Neuron (in vitro differentiated cells): Measurements from ENCODE around the gene CTRL.
A peak's percentile ranks its signal among the peaks of the same experiment; 100 is the strongest.
"Not testable (repeated sequence)": the region's sequence is repeated elsewhere in the genome, so short reads cannot be mapped to it uniquely, and the experiment has no call there.

Experiments
- H2AFZ ChIP-seq: one replicate; pipeline ENCODE4 v1.6.1; 2013; ENCODE audit warnings: low read depth, mild to moderate bottlenecking, inconsistent platforms, low read length, moderate library complexity
- H3K27me3 ChIP-seq: one replicate; pipeline ENCODE4 v1.6.1; 2013; ENCODE audit warnings: low read length; ENCODE audit not compliant: insufficient read depth
- H3K36me3 ChIP-seq: one replicate; pipeline ENCODE4 v1.6.1; 2013; ENCODE audit warnings: low read length; ENCODE audit not compliant: insufficient read depth
- H3K4me1 ChIP-seq: one replicate; pipeline ENCODE4 v1.6.1; 2013; ENCODE audit warnings: low read length; ENCODE audit not compliant: insufficient read depth
- H3K4me3 ChIP-seq: 2 replicates; pipeline ENCODE4 v1.5.1; 2013; ENCODE audit warnings: mild to moderate bottlenecking, low read length, moderate library complexity
- H3K9me3 ChIP-seq: one replicate; pipeline ENCODE4 v1.6.1; 2013; ENCODE audit warnings: low read length

The CTRL gene

DNA sequence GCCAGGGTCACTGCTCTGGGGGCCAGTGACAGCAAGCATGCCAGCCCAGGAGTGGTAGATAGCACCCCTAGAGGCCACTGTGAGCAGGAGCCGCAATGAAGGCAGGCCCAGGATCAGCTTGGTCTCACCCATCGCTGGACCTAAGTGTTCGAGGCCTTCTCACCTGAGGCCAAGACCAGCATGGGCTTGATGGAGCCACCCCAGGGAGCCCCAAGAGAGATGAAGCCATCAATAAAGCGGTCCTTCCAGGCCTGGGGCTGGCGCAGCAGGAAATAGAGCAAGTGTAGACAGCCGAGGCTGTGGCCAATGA is 10.5 kb upstream of the CTRL start:
- Histone ChIP-seq H3K36me3 (peaks cover 16% of the 10 kb centered on the region), H3K27me3 (no peaks in the 10 kb centered on the region), H2AFZ (no peak overlapping the region), H3K9me3 (no peaks in the 10 kb centered on the region), H3K4me1 (peaks cover 15% of the 10 kb centered on the region), H3K4me3 (no peak overlapping the region)

DNA sequence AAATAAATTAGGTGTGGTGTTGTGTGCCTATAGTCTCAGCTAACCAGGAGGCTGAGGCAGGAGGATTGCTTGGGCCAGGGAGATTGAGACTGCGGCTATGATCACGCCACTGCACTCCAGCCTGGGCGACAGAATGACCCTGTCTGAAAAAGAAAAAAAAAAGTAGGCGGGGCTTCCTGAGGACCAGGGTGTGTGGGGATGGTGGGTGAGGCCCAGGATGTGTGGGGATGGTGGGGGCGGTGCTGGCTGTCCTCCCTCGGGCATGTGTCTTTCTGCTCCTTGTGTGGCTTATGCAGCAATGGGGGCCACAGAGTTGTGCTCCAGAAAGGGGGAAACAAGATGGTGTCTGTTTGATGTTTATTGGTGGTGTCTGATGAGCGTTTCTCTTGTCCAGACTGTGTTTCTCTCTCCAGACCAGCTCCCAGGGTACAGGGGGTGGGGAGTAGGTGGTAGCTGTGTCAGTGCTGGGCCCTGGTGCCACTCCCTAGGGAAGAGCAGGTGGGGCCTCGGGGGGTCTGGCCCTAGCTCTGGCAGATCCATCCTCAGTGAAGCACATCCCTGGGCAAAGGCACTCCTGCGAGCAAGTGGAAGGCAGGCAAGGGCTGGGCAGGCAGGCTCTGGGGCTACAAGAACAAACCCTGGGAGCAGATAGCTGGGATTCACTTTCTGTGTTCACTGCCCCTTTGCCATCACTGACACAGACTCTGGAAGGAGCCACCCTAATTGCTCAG is 10.0 kb upstream of the CTRL start:
- Histone ChIP-seq H3K36me3 (peaks cover 16% of the 10 kb centered on the region), H3K4me3 (no peak overlapping the region), H3K4me1 (peaks cover 20% of the 10 kb centered on the region), H2AFZ (no peak overlapping the region), H3K27me3 (no peaks in the 10 kb centered on the region), H3K9me3 (no peaks in the 10 kb centered on the region)

DNA sequence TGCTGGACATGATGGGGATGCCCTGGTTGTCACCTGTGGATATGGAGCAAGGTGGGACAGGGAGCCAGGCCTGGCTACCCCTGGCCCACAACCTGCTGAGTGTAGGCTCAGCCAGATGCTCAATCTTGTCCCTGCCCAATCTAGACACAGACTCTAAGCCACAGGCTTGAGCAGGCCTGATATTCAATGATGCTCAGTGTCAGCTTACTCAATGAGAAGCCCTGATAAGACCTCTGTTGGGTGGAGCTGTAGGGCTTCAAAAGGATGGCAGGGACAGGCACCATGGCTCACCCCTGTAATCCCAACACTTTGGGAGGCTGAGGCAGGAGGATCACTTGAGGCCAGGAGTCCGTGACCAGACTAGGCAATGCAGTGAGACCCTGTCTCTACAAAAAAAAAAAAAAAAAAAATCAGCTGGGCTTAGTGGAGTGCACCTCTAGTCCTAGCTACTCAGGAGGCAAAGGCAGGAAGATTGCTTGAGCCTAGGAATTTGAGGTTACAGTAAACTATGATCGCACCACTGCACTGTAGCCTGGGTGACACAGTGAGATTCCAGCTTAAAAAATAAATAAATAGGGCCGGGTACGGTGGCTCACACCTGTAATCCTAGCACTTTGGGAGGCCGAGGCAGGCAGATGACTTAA is 8.9 kb upstream of the CTRL start:
- no peaks in the 10 kb centered on the region for H3K27me3 ChIP-seq

DNA sequence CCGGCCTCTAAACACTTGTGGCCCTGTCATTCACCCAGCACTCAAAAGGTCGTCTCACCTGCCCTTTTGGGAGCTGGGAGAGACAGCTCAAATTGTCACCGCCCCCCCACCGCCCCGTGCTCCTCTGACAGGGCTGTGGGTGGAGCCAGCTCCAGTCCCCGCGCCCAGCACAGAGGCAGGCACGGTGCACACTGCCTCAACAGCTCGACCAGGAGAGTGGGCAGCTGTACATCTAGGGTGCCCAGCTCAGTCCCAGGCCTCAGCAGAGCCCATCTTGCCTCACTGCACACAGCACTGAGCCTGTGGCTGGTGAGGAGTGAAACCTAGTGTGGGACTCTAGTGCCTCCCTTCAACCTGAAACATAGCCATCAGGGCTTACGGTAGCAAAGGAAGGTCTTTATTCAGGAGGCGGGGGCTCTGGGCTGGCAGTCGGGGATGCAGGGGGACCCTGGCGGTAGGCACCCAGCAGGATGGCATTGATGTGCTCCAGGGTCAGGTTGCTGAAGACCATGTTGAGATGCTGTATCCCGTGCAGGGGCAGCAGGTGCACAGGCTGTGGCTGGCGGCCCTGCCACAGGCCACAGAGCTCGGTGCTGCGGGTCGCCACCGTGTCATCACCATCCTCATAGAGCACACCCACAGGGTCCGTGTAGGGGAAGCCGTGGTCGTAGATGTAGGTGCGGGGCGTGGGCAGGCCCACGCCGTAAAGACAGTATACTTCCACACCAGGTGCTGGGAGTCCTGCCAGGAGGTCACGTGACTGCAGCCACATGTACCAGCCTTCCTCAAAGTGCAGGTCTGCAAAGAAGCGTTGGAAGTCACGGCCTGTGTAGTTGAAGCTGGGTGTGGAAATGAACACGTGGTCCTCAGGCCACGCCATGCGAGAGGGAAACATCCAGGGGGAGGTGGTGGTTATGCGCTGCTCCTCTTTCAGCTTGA is 8.1 kb upstream of the CTRL start:
- Histone ChIP-seq H2AFZ (no peak overlapping the region), H3K36me3 (peaks cover 5% of the 10 kb centered on the region), H3K4me3 (no peak overlapping the region), H3K4me1 (peaks cover 25% of the 10 kb centered on the region), H3K27me3 (no peaks in the 10 kb centered on the region), H3K9me3 (no peaks in the 10 kb centered on the region)

More for the DNA sequence above, 8.9 kb upstream of the CTRL start:
- no peak overlapping the region for H3K4me3 ChIP-seq
- peaks cover 9% of the 10 kb centered on the region for H3K36me3 ChIP-seq
- peaks cover 21% of the 10 kb centered on the region for H3K4me1 ChIP-seq
- no peaks in the 10 kb centered on the region for H3K9me3 ChIP-seq
- H2AFZ ChIP-seq, result no peak overlapping the region

DNA sequence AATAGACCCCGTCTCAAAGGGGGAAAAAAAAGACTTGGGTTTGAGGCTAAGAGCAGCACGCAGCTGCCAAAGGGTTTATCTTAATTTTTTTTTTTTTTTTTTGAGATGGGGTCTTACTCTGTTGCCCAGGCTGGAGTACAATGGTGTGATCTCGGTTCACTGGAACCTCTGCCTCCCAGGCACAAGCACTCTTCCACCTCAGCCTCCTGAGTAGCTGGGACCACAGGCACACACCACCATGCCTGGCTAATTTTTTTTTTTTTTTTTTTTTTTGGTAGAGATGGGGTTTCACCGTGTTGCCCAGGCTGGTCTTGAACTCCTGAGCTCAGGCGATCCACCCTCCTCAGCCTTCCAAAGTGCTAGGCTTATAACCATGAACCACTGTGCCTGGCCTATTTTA is 6.1 kb upstream of the CTRL start:
- peaks cover 18% of the 10 kb centered on the region for H3K4me1 ChIP-seq
- H3K27me3 ChIP-seq, H3K9me3 ChIP-seq, H3K36me3 ChIP-seq, H2AFZ ChIP-seq, H3K4me3 ChIP-seq: not testable (repeated sequence)

DNA sequence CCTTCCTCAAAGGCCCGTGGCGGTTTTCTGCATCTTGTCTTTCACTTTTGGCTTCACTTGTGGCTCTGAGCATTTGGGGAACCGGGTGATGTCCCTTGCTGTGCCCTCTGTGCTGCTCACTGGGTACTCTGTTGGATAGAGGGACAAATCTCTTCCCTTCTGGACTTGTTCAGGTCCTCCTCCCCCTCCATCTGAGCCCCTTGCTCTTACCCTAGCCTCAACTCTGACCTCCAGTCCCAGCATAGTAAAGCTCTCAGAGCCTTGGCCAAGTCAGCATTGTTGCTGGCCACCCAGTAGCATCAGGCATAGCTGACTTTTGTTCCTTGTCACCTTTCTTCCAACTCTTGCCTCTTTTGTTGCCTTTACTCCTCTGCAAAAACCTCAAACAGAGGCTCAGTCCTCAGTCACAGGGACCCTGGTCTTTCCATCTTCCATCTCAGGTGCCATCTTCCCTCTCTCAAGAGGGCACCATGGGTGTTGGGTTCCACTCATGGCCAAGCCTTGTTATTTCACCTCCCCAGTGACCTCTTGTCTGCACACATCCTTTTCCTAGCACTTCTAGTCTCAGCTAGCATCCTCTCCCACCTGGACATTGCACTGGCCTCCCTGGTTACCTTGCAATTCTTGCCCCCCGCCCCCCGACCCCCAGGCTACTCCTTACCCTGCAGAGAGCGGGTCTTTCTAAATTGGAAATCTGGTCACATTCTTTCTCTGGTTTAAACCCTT is 5.4 kb upstream of the CTRL start:
- Histone ChIP-seq H3K4me3 (peak overlapping the region; percentile 79), H3K9me3 (no peaks in the 10 kb centered on the region), H3K4me1 (peaks cover 18% of the 10 kb centered on the region), H3K27me3 (no peaks in the 10 kb centered on the region), H3K36me3 (peaks cover 6% of the 10 kb centered on the region), H2AFZ (peak overlapping the region; percentile 49)

DNA sequence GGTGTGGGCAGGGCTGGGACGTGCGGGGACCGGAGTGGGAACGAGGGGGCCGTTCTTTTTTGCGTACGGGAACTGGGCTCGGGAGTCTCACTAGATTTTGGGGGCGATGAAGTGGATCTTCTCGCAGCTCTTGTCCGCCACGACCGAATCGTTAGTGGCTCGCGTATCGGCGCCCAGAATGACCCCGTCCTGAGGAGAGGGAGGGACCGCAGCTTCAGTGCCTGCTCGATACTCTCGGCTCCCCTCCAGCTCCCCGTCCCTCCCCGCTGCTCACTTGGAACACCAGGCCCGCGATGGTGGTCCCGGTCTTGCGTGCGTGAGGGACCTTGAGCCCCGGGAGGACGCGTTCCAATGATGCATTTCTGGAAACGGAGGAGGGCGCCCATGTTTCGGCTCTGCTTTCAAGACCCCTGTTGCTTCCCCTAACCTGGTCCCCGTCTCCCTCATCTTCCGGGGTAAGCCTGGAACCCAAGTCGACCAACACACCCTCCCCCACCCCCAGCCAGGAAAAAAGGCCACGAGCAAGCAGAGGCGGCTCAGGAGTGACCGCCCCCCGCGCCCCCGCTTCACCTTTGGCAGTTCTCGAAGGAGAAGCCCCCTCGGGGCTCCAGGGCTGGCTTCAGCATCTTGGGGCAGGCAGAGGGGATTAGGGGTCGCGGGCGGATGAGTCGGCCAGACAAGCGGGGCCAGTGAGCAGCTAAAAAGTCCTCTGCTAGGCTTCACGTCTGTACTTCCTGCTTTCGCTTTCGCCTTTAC is 4.6 kb upstream of the CTRL start, which contains the start of gene PSMB10:
PSMB10 (minus strand) TSS at position 727 of the 756 bp plus-strand sequence; CDS start at position 626, 101 bp downstream.
- Histone ChIP-seq H2AFZ (peak within 1 kb of the TSS; percentile 49), H3K36me3 (peaks cover 7% of the 10 kb centered on the region), H3K9me3 (no peaks in the 10 kb centered on the region), H3K4me1 (peaks cover 18% of the 10 kb centered on the region), H3K27me3 (no peaks in the 10 kb centered on the region), H3K4me3 (peak within 1 kb of the TSS; percentile 79)

DNA sequence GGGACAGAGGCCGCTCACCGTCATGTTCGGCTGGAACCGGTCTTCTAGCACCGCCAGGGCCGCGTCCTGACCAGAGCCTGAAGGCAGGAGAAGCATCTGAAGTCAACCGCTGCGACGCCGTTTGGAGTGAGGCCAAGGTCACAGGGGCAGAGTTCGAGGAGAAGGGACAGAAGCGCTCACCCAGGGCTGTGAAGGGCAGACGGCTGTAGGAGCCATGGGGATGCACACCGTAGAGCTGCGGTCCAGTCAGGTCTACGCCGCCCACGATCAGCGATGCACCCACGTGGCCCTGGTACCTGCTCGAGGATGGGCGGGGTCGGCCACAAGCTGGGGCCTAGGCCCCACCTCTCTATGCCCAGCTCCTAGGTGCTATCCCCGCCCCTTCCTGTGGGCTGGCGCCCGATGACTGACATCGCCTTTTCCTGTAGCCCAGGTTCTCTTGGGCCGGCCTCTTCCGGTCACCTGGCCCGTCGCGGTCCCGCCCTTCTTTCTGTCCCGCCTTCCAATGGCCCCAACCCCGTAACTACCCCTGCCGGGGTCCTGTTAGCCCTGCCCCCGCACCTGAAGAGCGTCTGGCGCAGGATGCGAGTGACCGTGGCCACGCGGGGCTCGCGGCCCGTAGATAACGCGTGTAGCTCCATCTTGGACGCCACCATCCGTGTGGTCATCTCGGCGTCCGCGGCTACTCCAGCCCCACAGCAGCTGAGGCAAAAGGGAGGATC is 3.9 kb upstream of the CTRL start:
- peaks cover 18% of the 10 kb centered on the region for H3K4me1 ChIP-seq
- peaks cover 11% of the 10 kb centered on the region for H3K36me3 ChIP-seq
- peak overlapping the region; percentile 79 for H3K4me3 ChIP-seq
- H2AFZ ChIP-seq, result peak overlapping the region; percentile 49
- no peaks in the 10 kb centered on the region for H3K27me3 ChIP-seq
- H3K9me3 ChIP-seq, result no peaks in the 10 kb centered on the region

DNA sequence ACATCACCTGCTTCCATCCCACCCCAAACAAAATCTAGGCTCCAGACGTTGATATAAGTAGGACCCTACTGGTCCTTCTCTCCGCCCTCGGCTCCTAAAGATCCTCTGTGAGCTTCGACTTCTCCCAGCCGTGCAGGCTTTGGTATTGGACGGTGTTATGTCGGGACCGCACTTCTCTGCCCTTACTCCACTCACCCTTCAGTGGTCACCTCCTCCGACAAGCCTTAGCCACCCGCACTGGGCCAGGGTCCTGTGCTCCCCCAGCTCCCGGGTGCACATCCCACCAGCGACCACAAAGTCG is 3.4 kb upstream of the CTRL start:
- no peaks in the 10 kb centered on the region for H3K27me3 ChIP-seq
- peaks cover 18% of the 10 kb centered on the region for H3K4me1 ChIP-seq
- H3K9me3 ChIP-seq, result no peaks in the 10 kb centered on the region
- peak overlapping the region; percentile 79 for H3K4me3 ChIP-seq
- peaks cover 15% of the 10 kb centered on the region for H3K36me3 ChIP-seq
- H2AFZ ChIP-seq, result peak overlapping the region; percentile 15

DNA sequence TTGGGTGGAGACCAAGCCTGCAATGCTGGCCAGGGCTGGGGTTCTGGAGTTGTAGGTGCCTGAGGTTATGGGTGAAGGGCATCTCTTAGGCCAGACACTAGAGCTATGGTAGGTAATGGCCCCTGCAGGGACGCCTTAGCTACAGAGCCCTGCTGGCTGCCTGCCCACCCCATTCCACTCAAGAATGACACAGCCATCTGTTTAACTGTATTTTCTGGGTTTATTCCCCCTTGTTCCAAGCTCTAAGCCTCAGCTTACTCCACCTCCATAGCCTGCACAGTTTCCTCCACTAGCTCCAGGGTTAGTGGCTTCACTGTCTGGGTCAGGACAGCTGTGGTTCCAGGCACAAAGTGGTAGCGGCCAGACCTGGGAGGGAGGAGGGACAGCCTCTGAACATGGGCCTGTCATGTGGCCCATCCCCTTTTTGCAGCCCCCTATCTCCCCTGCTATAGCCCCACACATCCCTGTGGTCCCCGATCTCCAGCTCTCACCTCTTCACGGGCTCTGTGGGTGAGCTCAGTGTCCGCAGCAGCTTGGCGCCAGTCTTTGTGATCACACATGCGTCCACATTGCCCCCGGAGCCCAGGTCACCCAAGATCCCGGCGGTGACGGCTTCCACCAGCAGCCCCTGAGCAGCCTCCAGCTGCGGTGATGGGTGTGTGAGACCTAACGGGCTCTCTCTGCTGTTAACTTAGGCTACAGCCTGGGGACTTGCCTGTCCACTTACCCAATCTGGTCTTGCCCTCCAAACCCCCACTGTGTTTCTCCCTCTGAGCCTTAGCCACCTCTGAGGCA is 2.8 kb upstream of the CTRL start:
- H2AFZ ChIP-seq, result no peak overlapping the region

DNA sequence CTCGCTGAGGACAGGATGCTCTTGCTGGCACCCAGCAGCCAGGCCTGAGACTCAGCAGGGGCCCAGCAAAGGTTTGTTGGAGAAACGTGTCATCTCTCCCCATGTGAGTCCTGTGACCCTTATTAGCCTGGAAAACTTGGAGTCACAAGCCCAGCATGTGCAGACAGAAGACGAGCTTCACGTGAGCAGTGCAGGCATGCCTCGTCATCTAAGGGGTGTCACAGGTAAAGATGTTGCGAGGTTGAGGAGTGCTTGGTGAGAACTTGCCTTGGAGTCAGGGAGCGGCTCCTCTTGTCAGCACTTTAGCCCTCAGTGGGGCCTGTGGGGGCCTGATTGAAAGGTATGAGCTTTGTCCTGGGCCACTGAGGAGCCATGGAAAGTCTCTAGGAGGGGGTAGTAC is 2.1 kb upstream of the CTRL start:
- Histone ChIP-seq H3K9me3 (no peaks in the 10 kb centered on the region), H3K4me3 (no peak overlapping the region), H2AFZ (no peak overlapping the region), H3K27me3 (no peaks in the 10 kb centered on the region), H3K36me3 (peaks cover 26% of the 10 kb centered on the region), H3K4me1 (peaks cover 18% of the 10 kb centered on the region)

More for the DNA sequence above, 2.8 kb upstream of the CTRL start:
- Histone ChIP-seq H3K36me3 (peaks cover 20% of the 10 kb centered on the region), H3K27me3 (no peaks in the 10 kb centered on the region), H3K4me1 (peaks cover 18% of the 10 kb centered on the region), H3K9me3 (no peaks in the 10 kb centered on the region), H3K4me3 (peak overlapping the region; percentile 79)
